HG03066 (cell line): ENCODE measurements around the gene TMEM204.

Source experiments
- ATAC-seq: cut with Tn5 transposase; IDR thresholded peaks from one replicate; pipeline ENCODE4 v1.9.1; 2021; ENCODE audit warnings: low read depth; ENCODE audit not compliant: unreplicated experiment

TMEM204 gene

GRCh38 chr16:1553946-1554825 is 20.7 kb downstream of the TMEM204 start:
- ATAC-seq, result no peak

GRCh38 chr16:1554826-1555445 is 21.5 kb downstream of the TMEM204 start:
- no peak for ATAC-seq

- ATAC-seq, result no peak
Measured at GRCh38 chr16:1556254-1556653, 22.8 kb downstream of the TMEM204 start.

GRCh38 chr16:1557074-1557473 is 23.6 kb downstream of the TMEM204 start:
- ATAC-seq, result no peak

- ATAC-seq, result no peak
Measured at GRCh38 chr16:1557576-1557975, 24.1 kb downstream of the TMEM204 start.

- no peak for ATAC-seq
Measured at GRCh38 chr16:1559446-1559975, 26.0 kb downstream of the TMEM204 start.

- no peak for ATAC-seq
Measured at GRCh38 chr16:1560153-1560552, 26.7 kb downstream of the TMEM204 start.

GRCh38 chr16:1560866-1561265 is 27.4 kb downstream of the TMEM204 start:
- ATAC-seq, result no peak

GRCh38 chr16:1561266-1561665 is 27.8 kb downstream of the TMEM204 start:
- no peak for ATAC-seq

GRCh38 chr16:1561836-1562235 is 28.4 kb downstream of the TMEM204 start:
- ATAC-seq, result no peak

GRCh38 chr16:1563786-1564185 is 30.3 kb downstream of the TMEM204 start:
- no peak for ATAC-seq

- no peak for ATAC-seq
Measured at GRCh38 chr16:1564325-1564724, 30.9 kb downstream of the TMEM204 start.

GRCh38 chr16:1565083-1565805 is 31.8 kb downstream of the TMEM204 start:
- ATAC-seq, result no peak

GRCh38 chr16:1567988-1568387 is 34.5 kb downstream of the TMEM204 start:
- ATAC-seq, result no peak

GRCh38 chr16:1571012-1571671 is 37.7 kb downstream of the TMEM204 start:
- no peak for ATAC-seq

- no peak for ATAC-seq
Measured at GRCh38 chr16:1572673-1573072, 39.2 kb downstream of the TMEM204 start.

GRCh38 chr16:1573301-1573700 is 39.8 kb downstream of the TMEM204 start:
- no peak for ATAC-seq

- no peak for ATAC-seq
Measured at GRCh38 chr16:1575578-1575977, 42.1 kb downstream of the TMEM204 start.

GRCh38 chr16:1579214-1579613 is 45.7 kb downstream of the TMEM204 start:
- ATAC-seq, result no peak

- ATAC-seq, result no peak
Measured at GRCh38 chr16:1580256-1580655, 46.8 kb downstream of the TMEM204 start.

- no peak for ATAC-seq
Measured at GRCh38 chr16:1580956-1581355, 47.5 kb downstream of the TMEM204 start.
